Measurements from ENCODE around the gene ALX4.

ALX4 gene

DNA sequence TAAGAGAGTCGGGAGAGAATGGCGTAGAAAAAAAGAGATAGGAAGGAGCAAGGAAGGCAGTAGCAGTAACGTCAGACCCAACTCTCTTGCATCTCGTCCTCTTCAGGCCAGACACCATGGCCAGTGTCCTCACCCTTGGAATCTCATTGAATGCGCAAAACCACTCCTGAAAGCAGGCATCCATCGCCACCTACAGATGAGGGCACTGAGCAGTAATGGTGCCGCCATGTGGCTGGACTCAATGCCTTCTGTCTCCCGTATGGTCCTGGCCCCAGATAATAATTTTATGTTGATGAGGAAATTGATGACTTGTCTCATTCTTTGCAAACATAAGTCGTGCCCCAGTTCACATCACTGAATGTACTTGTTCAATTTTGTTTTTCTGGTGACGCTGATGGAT is 17.8 kb upstream of the ALX4 start:
- Histone ChIP-seq H2BK12ac (ENCODE audit: low read length) (no peak overlapping the region), H3K4me3 (ENCODE audit: low read depth, low read length) (no peak overlapping the region), H3K27me3 (ENCODE audit: insufficient read depth, low read length) (peaks cover 17% of the 10 kb centered on the region), H3K4me2 (ENCODE audit: low read length) (no peak overlapping the region), H3K79me1 (ENCODE audit: low read length) (no peaks in the 10 kb centered on the region), H4K91ac (ENCODE audit: low read depth, low read length) (no peak overlapping the region), H3K23ac (ENCODE audit: low read length) (no peak overlapping the region), H2BK5ac (ENCODE audit: low read depth, low read length, poor library complexity) (no peak overlapping the region), H3K9me3 (ENCODE audit: insufficient read depth, low read depth, low read length) (no peaks in the 10 kb centered on the region), H3K36me3 (ENCODE audit: control insufficient read depth in 1 of 2, insufficient read depth in 2 of 2, low read length in 2 of 2) (no peaks in the 10 kb centered on the region), H3K14ac (ENCODE audit: low read length) (no peak overlapping the region), H3K79me2 (ENCODE audit: control insufficient read depth, insufficient read depth, low read length, poor library complexity) (no peaks in the 10 kb centered on the region), H3K4ac (ENCODE audit: low read depth, low read length) (no peak overlapping the region), H3K4me1 (ENCODE audit: control insufficient read depth in 1 of 2, insufficient read depth in 2 of 2, low read length in 2 of 2) (peaks cover 0 to 2% of the 10 kb centered on the region in 2 experiments), H3K18ac (ENCODE audit: low read length) (no peak overlapping the region), H2AFZ (ENCODE audit: insufficient read depth, low read length, poor library complexity) (no peak overlapping the region), H2BK120ac (ENCODE audit: insufficient read depth, low read length, poor library complexity) (no peak overlapping the region), H3K27ac (ENCODE audit: low read depth, low read length) (no peak overlapping the region), H4K12ac (ENCODE audit: low read depth, low read length) (no peak overlapping the region), H4K8ac (ENCODE audit: low read depth, low read length) (no peak overlapping the region), H3K9ac (ENCODE audit: low read length) (no peak overlapping the region), H2AK5ac (ENCODE audit: low read length) (no peak overlapping the region)
- WGBS (ENCODE audit: extremely low coverage, insufficient coverage, insufficient read length), result no CpG with 5 or more reads among the region's 10 CpGs
- no peak for DNase-seq

DNA sequence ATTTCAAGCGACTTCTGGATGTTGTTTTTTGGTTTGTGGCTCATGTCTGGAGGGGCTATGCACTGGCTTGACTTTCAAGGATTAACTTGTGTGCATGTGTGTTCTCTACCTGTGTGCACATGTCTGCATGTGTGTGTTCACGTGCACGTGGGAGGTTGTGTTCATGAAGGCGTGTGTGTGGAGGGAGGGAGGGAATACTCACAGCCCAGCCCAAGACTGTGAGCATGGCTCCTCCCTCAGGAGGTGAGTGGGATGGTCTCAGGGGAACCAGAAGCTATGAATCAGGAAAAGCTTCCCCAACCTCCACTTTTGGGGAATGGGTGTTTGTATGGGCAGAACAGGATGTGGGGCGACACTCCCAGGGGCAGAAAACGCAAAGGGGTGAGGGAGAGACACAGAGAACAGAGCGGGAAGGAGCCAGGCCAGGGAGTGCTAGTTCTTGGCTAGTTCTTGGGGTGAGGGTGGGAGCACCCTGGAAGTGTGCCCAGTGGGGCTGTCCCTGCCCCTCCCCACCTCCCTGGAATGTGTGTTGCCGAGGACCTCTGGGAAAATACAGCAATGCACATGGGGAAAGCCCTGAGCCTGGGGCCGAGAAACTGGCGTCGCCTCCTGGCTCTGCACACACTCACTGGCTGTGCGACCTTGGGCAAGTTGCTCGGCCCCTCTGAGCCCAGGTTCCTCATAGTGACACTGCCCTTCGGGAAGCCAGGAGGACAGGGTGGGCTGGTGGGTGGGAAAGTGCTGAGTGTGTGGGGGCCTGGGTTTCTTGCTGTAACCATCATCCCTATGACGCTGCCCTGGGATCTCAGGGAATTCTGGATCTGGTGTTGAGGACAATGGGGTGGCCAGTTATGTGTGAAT is 16.9 kb upstream of the ALX4 start:
- H2BK120ac ChIP-seq (ENCODE audit: insufficient read depth, low read length, poor library complexity), result no peak overlapping the region
- H3K9me3 ChIP-seq (ENCODE audit: insufficient read depth, low read depth, low read length), result no peaks in the 10 kb centered on the region
- H2AFZ ChIP-seq (ENCODE audit: insufficient read depth, low read length, poor library complexity), result no peak overlapping the region
- no peaks in the 10 kb centered on the region for H3K79me1 ChIP-seq (ENCODE audit: low read length)
- no peak overlapping the region for H4K12ac ChIP-seq (ENCODE audit: low read depth, low read length)
- no peak overlapping the region for H2BK5ac ChIP-seq (ENCODE audit: low read depth, low read length, poor library complexity)
- no peak overlapping the region for H3K4me2 ChIP-seq (ENCODE audit: low read length)
- H3K36me3 ChIP-seq (ENCODE audit: control insufficient read depth in 1 of 2, insufficient read depth in 2 of 2, low read length in 2 of 2), result no peaks in the 10 kb centered on the region
- H3K23ac ChIP-seq (ENCODE audit: low read length), result no peak overlapping the region
- no peak overlapping the region for H2BK12ac ChIP-seq (ENCODE audit: low read length)
- no peaks in the 10 kb centered on the region for H3K79me2 ChIP-seq (ENCODE audit: control insufficient read depth, insufficient read depth, low read length, poor library complexity)
- H3K4ac ChIP-seq (ENCODE audit: low read depth, low read length), result no peak overlapping the region
- H3K14ac ChIP-seq (ENCODE audit: low read length), result no peak overlapping the region
- no peak overlapping the region for H4K8ac ChIP-seq (ENCODE audit: low read depth, low read length)
- H3K27me3 ChIP-seq (ENCODE audit: insufficient read depth, low read length), result peaks cover 18% of the 10 kb centered on the region
- H3K18ac ChIP-seq (ENCODE audit: low read length), result no peak overlapping the region
- H3K9ac ChIP-seq (ENCODE audit: low read length), result no peak overlapping the region
- H3K27ac ChIP-seq (ENCODE audit: low read depth, low read length), result no peak overlapping the region
- no CpG with 5 or more reads among the region's 15 CpGs for WGBS (ENCODE audit: extremely low coverage, insufficient coverage, insufficient read length)
- H2AK5ac ChIP-seq (ENCODE audit: low read length), result no peak overlapping the region
- H3K4me1 ChIP-seq (ENCODE audit: control insufficient read depth in 1 of 2, insufficient read depth in 2 of 2, low read length in 2 of 2), result peaks cover 0 to 2% of the 10 kb centered on the region in 2 experiments
- H3K4me3 ChIP-seq (ENCODE audit: low read depth, low read length), result no peak overlapping the region
- H4K91ac ChIP-seq (ENCODE audit: low read depth, low read length), result no peak overlapping the region
- DNase-seq, result no peak

DNA sequence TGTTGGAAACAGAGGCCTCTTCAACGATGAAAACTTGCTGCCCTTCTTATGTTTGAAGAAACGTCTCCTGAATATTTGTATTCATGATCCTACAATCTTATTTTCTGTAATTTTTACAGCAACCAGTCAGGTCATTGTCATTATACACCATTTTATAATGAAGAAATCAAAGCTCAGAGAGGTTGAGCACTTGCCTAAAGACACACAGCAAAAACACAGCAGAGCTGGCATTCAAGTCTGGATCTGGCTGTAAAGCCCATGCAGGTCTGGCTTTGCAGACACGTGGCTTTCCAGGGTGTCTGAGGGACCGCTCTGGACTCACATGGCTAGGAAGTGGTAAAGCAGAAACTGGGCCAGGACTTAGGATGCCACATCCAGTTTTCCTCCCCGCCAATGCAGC is 15.8 kb upstream of the ALX4 start:
- H3K36me3 ChIP-seq (ENCODE audit: control insufficient read depth in 1 of 2, insufficient read depth in 2 of 2, low read length in 2 of 2), result no peaks in the 10 kb centered on the region
- no peak overlapping the region for H3K4me3 ChIP-seq (ENCODE audit: low read depth, low read length)
- peaks cover 0 to 2% of the 10 kb centered on the region in 2 experiments for H3K4me1 ChIP-seq (ENCODE audit: control insufficient read depth in 1 of 2, insufficient read depth in 2 of 2, low read length in 2 of 2)
- H3K4me2 ChIP-seq (ENCODE audit: low read length), result no peak overlapping the region
- H3K9ac ChIP-seq (ENCODE audit: low read length), result no peak overlapping the region
- H3K27me3 ChIP-seq (ENCODE audit: insufficient read depth, low read length), result peaks cover 27% of the 10 kb centered on the region
- H2BK5ac ChIP-seq (ENCODE audit: low read depth, low read length, poor library complexity), result no peak overlapping the region
- no peaks in the 10 kb centered on the region for H3K79me1 ChIP-seq (ENCODE audit: low read length)
- no peak overlapping the region for H3K14ac ChIP-seq (ENCODE audit: low read length)
- DNase-seq, result no peak
- no peak overlapping the region for H2BK12ac ChIP-seq (ENCODE audit: low read length)
- no peak overlapping the region for H2BK120ac ChIP-seq (ENCODE audit: insufficient read depth, low read length, poor library complexity)
- no peak overlapping the region for H3K27ac ChIP-seq (ENCODE audit: low read depth, low read length)
- no peak overlapping the region for H2AFZ ChIP-seq (ENCODE audit: insufficient read depth, low read length, poor library complexity)
- H4K91ac ChIP-seq (ENCODE audit: low read depth, low read length), result no peak overlapping the region
- no peak overlapping the region for H4K8ac ChIP-seq (ENCODE audit: low read depth, low read length)
- H3K79me2 ChIP-seq (ENCODE audit: control insufficient read depth, insufficient read depth, low read length, poor library complexity), result no peaks in the 10 kb centered on the region
- H4K12ac ChIP-seq (ENCODE audit: low read depth, low read length), result no peak overlapping the region
- H2AK5ac ChIP-seq (ENCODE audit: low read length), result no peak overlapping the region
- H3K4ac ChIP-seq (ENCODE audit: low read depth, low read length), result no peak overlapping the region
- WGBS (ENCODE audit: extremely low coverage, insufficient coverage, insufficient read length), result no CpG with 5 or more reads among the region's 5 CpGs
- H3K9me3 ChIP-seq (ENCODE audit: insufficient read depth, low read depth, low read length), result no peaks in the 10 kb centered on the region
- H3K23ac ChIP-seq (ENCODE audit: low read length), result no peak overlapping the region
- no peak overlapping the region for H3K18ac ChIP-seq (ENCODE audit: low read length)

DNA sequence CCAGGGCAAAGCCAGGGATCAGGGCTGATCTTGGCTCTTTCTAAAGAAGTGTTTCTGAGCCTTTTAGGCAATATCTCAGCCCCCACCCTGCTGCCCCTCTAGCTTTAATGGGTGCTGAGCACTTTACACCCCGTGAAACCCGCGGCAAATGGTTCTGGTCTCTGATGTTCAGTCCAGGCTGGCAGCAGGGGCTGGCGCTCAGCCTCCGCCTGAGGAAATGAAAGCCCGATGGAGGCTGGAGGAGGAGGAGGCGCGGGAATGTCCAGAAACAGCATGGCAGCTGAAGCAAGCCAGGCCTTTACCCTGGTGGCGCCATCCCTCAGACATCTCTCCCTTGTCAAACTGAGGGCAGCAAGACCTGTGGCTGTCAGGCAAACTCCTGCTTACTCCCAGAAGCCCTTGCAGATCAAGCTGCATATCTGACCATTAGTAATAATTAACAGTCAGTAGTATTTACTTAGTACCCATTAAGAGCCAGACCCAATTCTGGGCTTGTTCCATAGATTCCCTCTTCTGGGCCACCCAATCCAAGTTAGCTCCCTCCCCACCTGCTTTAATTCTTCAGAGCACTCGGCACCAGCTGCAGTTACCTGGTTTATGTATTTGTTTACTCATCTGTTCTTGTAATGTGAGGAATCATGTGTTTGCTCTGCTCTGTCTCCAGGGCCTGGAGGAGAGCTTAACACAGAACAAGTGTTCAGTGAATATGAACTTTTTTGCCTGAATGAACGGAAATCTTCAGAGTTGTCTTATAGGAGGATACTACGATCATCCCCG is 15.0 kb upstream of the ALX4 start:
- no peak overlapping the region for H3K4me2 ChIP-seq (ENCODE audit: low read length)
- H3K36me3 ChIP-seq (ENCODE audit: control insufficient read depth in 1 of 2, insufficient read depth in 2 of 2, low read length in 2 of 2), result no peaks in the 10 kb centered on the region
- H2AK5ac ChIP-seq (ENCODE audit: low read length), result no peak overlapping the region
- no peak overlapping the region for H3K4ac ChIP-seq (ENCODE audit: low read depth, low read length)
- H3K18ac ChIP-seq (ENCODE audit: low read length), result no peak overlapping the region
- no peak for DNase-seq
- no peak overlapping the region for H2AFZ ChIP-seq (ENCODE audit: insufficient read depth, low read length, poor library complexity)
- no peaks in the 10 kb centered on the region for H3K79me2 ChIP-seq (ENCODE audit: control insufficient read depth, insufficient read depth, low read length, poor library complexity)
- no peak overlapping the region for H3K14ac ChIP-seq (ENCODE audit: low read length)
- H2BK12ac ChIP-seq (ENCODE audit: low read length), result no peak overlapping the region
- no CpG with 5 or more reads among the region's 13 CpGs for WGBS (ENCODE audit: extremely low coverage, insufficient coverage, insufficient read length)
- no peak overlapping the region for H3K27ac ChIP-seq (ENCODE audit: low read depth, low read length)
- H3K4me1 ChIP-seq (ENCODE audit: control insufficient read depth in 1 of 2, insufficient read depth in 2 of 2, low read length in 2 of 2), result peaks cover under 1 to 2% of the 10 kb centered on the region in 2 experiments
- no peak overlapping the region for H3K23ac ChIP-seq (ENCODE audit: low read length)
- H3K79me1 ChIP-seq (ENCODE audit: low read length), result no peaks in the 10 kb centered on the region
- H2BK120ac ChIP-seq (ENCODE audit: insufficient read depth, low read length, poor library complexity), result no peak overlapping the region
- H3K27me3 ChIP-seq (ENCODE audit: insufficient read depth, low read length), result peaks cover 34% of the 10 kb centered on the region
- H4K8ac ChIP-seq (ENCODE audit: low read depth, low read length), result no peak overlapping the region
- no peak overlapping the region for H3K9ac ChIP-seq (ENCODE audit: low read length)
- no peak overlapping the region for H2BK5ac ChIP-seq (ENCODE audit: low read depth, low read length, poor library complexity)
- no peak overlapping the region for H3K4me3 ChIP-seq (ENCODE audit: low read depth, low read length)
- H3K9me3 ChIP-seq (ENCODE audit: insufficient read depth, low read depth, low read length), result no peaks in the 10 kb centered on the region
- H4K12ac ChIP-seq (ENCODE audit: low read depth, low read length), result no peak overlapping the region
- H4K91ac ChIP-seq (ENCODE audit: low read depth, low read length), result no peak overlapping the region
